ENCODE results near the gene GNPTAB. TPM values are rescaled to one million over a fixed set of nuclear protein-coding genes. Genes with fewer than 3 reads are reported as not detected.

Gene GNPTAB
- total RNA-seq, 1 experiment from 2014 or later, result 40.8 TPM

GRCh38 chr12:101804409-101804808 is 26.4 kb downstream of the GNPTAB start:
- ATAC-seq (no peak), DNase-seq (ENCODE audit: low read depth, low spot score) (no peak)
- CTCF ChIA-PET, result no interaction called here
- Histone ChIP-seq H3K4me1 (ENCODE audit: control insufficient read depth, insufficient read depth, low read length) (no peaks in the 10 kb centered on the region), H3K4me3 (ENCODE audit: low read depth in 2 of 2, low read length in 2 of 2) (no peak overlapping the region), H3K9me3 (ENCODE audit: control insufficient read depth, insufficient read depth, low read depth, low read length) (no peaks in the 10 kb centered on the region), H3K27me3 (ENCODE audit: control insufficient read depth, insufficient read depth, low read length) (no peaks in the 10 kb centered on the region), H3K27ac (ENCODE audit: low read length) (no peak overlapping the region), H3K36me3 (ENCODE audit: control insufficient read depth, insufficient read depth, low read length) (no peaks in the 10 kb centered on the region)
- POLR2A ChIA-PET, result no interaction called here
- TF ChIP-seq SIN3A (IDR thresholded peaks at IDR 0.05; ENCODE audit: borderline replicate concordance, insufficient read depth, low read depth, low read length), result no peak
- TF ChIP-seq CTCF (IDR thresholded peaks at IDR 0.05), result no peak
- no peak for TF ChIP-seq POLR2AphosphoS5 (IDR thresholded peaks at IDR 0.05; ENCODE audit: low read depth, low read length)
- TF ChIP-seq, protein P1, sequence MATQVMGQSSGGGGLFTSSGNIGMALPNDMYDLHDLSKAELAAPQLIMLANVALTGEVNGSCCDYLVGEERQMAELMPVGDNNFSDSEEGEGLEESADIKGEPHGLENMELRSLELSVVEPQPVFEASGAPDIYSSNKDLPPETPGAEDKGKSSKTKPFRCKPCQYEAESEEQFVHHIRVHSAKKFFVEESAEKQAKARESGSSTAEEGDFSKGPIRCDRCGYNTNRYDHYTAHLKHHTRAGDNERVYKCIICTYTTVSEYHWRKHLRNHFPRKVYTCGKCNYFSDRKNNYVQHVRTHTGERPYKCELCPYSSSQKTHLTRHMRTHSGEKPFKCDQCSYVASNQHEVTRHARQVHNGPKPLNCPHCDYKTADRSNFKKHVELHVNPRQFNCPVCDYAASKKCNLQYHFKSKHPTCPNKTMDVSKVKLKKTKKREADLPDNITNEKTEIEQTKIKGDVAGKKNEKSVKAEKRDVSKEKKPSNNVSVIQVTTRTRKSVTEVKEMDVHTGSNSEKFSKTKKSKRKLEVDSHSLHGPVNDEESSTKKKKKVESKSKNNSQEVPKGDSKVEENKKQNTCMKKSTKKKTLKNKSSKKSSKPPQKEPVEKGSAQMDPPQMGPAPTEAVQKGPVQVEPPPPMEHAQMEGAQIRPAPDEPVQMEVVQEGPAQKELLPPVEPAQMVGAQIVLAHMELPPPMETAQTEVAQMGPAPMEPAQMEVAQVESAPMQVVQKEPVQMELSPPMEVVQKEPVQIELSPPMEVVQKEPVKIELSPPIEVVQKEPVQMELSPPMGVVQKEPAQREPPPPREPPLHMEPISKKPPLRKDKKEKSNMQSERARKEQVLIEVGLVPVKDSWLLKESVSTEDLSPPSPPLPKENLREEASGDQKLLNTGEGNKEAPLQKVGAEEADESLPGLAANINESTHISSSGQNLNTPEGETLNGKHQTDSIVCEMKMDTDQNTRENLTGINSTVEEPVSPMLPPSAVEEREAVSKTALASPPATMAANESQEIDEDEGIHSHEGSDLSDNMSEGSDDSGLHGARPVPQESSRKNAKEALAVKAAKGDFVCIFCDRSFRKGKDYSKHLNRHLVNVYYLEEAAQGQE (IDR thresholded peaks at IDR 0.05; ENCODE audit: insufficient read depth in 1 of 2, low read depth in 2 of 2, low read length in 1 of 2), result no peak
- no peak for TF ChIP-seq TCF7L2 (IDR thresholded peaks at IDR 0.05; ENCODE audit: low read depth, low read length)
- in situ Hi-C loops (cut with HindIII; ENCODE audit: low pct_unique_long_range_greater_than_20kb, low sequenced_read_pairs) (no loop called here), intact Hi-C loops (cut with micrococcal nuclease; ENCODE audit: unreplicated experiment) (no loop called here)
- no TSS peak for BruUV-seq (replicated peaks)

GRCh38 chr12:101803978-101804377 is 26.8 kb downstream of the GNPTAB start:
- Histone ChIP-seq H3K36me3 (ENCODE audit: control insufficient read depth, insufficient read depth, low read length) (no peaks in the 10 kb centered on the region), H3K27ac (ENCODE audit: low read length) (no peak overlapping the region), H3K9me3 (ENCODE audit: control insufficient read depth, insufficient read depth, low read depth, low read length) (no peaks in the 10 kb centered on the region), H3K4me3 (ENCODE audit: low read depth in 2 of 2, low read length in 2 of 2) (no peak overlapping the region), H3K4me1 (ENCODE audit: control insufficient read depth, insufficient read depth, low read length) (no peaks in the 10 kb centered on the region), H3K27me3 (ENCODE audit: control insufficient read depth, insufficient read depth, low read length) (no peaks in the 10 kb centered on the region)
- DNase-seq (ENCODE audit: low read depth, low spot score) (no peak), ATAC-seq (no peak)
- CTCF ChIA-PET, result no interaction called here
- intact Hi-C loops (cut with micrococcal nuclease; ENCODE audit: unreplicated experiment), result no loop called here
- POLR2A ChIA-PET, result no interaction called here
- no TSS peak for BruUV-seq (replicated peaks)
- in situ Hi-C loops (cut with HindIII; ENCODE audit: low pct_unique_long_range_greater_than_20kb, low sequenced_read_pairs), result no loop called here
- TF ChIP-seq SIN3A (IDR thresholded peaks at IDR 0.05; ENCODE audit: borderline replicate concordance, insufficient read depth, low read depth, low read length) (no peak), TCF7L2 (IDR thresholded peaks at IDR 0.05; ENCODE audit: low read depth, low read length) (no peak), CTCF (IDR thresholded peaks at IDR 0.05) (no peak), POLR2AphosphoS5 (IDR thresholded peaks at IDR 0.05; ENCODE audit: low read depth, low read length) (no peak)
- TF ChIP-seq, protein P1 (IDR thresholded peaks at IDR 0.05; ENCODE audit: insufficient read depth in 1 of 2, low read depth in 2 of 2, low read length in 1 of 2), result no peak

Measured in Panc1 (cell line).